Left forelimb (tissue), 1 donor: ENCODE results near the gene MTCL3.

Experiments
- DNase-seq: peaks from one replicate; pipeline ENCODE4 v3.0.0-alpha.2; 2018; ENCODE audit warnings: low spot score

The MTCL3 gene

DNA sequence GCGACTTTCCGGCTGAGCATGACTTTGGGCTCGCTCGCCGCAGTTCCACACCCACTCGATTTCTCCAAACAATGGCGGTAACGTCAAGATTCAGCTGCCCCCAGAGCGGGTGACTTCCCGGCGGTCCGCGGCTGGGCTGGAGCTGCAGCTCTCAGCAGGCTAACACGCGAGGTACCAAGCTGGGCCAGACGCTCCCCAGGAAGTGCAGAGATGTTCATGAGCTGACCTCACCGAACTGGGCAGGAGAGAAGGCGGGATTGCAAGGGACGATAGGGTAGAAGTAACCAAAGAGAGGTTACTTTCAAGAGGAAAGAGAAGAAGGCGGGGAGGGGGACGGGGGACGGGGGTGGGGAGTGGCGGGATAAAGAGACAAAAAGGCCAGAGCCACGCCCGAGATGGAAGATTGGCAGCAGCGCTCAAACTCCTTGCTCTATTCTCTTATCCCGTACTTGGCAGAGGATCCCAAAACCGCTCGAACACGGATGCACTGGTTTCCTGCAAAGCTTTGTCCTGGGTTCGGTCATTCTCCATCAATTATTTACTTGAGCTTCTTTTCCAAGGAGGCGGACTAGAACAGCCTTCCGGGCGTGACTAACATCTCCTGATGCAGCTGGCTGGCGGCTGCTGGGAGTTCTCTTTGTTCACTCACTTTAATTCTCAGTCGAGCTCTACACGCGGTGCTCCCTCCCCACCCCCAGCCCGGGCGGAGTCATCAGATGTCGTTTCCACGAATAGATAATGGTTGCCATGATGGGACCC lies at the start of gene MTCL3:
TSS of gene MTCL3 (minus strand) at position 626 of the 759 bp plus-strand sequence.
- no peak for DNase-seq

DNA sequence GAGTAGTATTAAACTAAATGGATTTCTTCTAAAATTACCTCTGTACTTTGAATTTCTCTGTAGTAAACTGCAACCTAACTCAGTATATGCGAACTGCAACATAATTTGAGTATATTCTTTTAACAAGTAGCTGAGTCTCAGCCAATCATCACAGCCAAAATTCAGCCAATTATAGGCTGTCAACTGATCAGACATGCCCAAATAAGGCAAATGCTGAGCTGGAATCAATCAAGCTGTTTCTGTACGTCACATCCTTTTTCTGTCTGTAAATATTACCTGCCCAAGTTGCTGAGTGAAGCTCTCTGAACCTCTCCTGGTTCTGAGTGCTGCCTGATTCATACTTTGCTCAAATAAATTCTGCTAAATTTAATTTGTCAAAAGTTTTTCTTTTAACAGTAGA lies 48.3 kb upstream of the MTCL3 start:
- no peak for DNase-seq

DNA sequence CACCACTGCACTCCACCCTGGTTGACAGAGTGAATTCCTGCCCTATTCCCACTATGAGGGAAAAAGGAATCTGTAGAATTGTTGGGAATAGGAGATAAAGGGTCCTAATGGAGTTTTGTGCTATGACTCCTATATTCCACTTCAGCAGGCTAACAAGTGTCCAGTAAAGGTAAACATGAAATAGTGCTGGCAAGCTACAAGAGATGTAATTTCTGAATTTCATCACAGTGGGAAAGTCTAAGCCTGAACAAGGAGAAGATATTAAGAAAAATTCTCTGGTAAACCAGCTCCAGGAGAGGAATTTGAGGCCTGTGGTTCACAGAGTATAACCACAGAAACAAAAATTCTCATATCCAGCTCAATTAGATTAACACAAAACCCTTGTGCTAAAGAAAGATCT lies 47.5 kb upstream of the MTCL3 start:
- DNase-seq: no peak

DNA sequence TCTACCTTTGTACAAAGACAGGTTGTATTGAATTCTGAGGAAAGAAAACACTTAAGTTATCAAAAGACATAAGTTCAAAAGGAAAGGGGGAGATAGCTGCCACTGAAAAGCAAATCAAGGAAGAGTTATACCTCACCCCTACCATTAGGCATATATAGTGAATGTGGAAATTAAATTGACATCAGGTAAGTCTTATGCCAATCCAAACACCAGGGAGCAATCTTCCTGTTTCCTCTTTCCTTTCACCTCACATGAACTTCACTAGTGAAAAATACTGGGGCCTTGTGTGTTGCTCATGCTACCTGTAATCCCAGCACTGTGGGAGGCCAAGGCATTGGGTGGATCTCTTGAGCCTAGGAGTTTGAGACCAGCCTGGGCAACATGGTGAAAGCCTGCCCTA lies 47.0 kb upstream of the MTCL3 start:
- no peak for DNase-seq

DNA sequence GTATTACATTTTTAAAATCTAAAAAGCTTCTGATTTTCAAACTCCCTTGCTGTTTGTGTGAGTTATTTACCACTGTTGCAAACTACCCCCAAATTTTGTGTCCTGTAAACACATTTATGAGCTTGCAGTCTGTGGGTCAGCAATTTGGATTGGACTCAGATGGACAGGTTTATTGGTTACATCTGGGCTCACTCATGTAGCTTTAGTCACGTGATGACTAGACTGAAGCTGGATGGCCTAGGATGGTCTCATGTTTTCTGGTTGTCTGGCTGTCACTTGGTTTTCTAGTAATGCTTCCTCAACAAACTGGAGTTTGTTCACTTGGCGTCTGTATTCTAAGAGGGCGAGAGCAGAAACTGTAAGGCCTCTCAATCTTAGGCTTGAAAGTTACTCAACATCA lies 45.6 kb upstream of the MTCL3 start:
- DNase-seq: no peak

DNA sequence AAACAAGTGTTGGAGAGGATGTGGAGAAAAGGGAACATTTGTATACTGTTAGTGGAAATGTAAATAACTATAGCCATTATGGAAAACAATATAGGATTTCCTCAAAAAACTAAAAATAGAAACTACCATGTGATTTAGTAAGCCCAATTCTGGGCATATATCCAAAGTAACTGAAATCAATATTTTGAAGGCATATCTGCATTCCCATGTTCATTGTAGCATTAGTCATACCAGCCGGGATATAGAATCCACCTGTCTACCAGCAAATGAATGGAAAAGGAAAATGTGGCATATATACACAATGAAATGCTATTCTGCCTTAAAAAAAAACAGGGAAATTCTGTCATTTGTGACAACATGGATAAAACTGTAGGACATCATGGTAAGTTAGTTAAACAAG lies 42.5 kb upstream of the MTCL3 start:
- DNase-seq: no peak

DNA sequence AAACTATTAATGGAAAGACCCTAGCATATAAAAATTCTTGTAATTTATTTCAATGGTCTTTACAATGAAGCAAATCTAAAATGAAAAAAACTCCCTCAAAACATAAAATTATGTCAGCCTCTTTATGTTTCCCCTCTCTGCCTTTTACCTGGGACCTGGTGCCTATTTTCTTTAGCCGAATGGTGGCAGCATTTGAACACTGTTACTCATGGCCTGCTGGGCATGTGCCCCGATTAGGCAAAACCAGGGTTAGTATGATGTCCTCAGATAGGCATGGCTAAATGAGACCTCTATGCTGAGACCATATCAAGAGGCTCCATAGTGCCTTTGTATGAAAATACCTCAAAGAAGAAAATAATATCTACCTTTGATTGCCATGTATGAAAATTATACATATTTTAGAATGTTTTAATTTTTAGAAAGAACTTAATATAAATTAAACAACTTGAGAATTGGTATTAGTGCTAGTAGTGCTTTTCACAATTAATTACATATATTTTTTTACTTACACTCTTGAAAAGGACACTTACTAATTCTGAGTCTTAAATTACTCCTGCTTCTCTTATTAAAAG lies 35.4 kb upstream of the MTCL3 start:
- no peak for DNase-seq

DNA sequence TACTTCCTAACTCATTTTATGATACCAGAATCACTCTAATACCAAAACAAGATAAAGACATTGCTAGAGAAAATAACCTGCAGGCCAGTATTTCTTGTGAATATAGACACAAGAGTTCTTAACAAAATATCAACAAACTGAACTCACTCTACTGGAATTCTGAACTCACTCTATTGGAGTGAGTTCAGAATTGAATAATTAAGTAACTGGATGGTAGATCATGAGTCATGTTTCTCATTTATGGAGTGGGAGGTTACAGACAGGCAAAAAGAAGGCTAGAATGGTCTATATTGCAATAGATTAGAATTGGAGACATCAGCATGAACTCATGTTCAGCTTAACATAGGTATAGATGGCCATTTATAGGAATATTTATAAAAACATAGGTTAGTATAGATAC lies 31.3 kb upstream of the MTCL3 start:
- DNase-seq: no peak

DNA sequence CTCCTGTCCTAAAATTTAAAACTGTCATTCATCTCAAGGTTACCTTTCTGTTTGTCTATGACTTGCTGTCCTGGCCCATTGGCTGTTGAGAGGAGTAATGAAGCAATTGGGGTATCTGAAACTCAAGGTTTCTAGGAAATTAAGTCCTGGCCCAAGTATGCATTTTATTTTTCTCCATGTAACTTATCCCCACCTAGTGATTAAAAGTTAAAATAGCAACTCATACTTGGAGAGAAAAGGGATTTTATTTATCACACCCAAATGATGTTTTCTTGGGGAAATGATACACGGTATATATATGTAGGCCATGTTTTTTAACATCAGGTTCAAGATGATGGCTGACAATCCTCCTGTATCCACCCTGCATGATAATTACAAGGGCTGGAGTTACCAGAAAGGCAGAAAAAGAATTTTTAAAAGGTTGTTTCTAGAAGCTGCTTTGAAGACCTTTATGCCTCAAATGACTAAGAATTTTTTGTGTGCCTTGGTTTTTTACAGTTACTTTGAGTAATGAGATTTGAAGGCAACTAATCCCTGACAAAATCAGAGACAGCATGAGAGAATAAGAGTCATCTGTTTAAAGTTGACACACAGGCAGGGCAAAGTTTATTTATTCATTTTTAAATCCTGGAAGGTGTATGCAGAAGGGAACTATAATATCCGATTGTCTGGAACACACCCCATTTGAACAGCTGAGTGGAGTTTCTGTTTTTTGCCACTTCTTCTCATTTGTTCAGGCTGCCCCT lies 28.9 kb upstream of the MTCL3 start:
- DNase-seq: no peak

DNA sequence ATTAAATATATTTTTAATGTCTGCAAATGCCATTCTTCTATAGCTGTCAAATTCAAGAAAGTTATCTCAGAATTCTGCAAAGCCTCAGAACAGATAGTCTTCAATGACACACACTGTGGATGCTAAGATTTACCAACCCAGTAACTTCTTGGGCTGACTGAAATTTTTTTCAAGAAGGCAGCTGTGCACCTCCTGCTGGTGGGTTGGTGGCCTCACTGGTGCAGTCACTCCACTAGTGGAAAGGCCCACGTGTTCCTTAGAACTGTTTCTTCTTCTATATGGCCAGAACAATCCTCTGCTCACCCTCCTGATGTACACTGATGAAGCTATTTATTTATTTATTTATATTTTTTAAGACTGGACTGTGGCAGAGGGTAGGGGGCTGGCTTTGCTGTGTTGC lies 28.1 kb upstream of the MTCL3 start:
- DNase-seq: no peak

DNA sequence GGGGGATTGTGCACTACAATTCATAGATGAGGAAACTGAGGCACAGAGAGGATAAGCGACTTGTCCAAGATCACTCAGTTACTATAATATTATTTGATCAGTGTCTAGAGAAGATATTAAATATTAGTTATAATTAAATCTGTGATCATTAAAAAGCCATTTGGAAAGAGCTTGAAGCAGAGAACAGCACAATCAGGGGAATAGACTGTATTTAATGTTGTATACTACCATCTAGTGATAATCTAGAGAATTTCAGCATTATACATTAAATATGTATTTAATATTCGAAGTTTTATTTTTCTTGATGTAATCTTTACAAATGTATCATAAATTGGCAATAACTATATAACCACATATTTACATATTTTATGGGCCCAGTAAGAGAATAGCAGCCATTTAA lies 20.1 kb upstream of the MTCL3 start:
- DNase-seq: no peak

DNA sequence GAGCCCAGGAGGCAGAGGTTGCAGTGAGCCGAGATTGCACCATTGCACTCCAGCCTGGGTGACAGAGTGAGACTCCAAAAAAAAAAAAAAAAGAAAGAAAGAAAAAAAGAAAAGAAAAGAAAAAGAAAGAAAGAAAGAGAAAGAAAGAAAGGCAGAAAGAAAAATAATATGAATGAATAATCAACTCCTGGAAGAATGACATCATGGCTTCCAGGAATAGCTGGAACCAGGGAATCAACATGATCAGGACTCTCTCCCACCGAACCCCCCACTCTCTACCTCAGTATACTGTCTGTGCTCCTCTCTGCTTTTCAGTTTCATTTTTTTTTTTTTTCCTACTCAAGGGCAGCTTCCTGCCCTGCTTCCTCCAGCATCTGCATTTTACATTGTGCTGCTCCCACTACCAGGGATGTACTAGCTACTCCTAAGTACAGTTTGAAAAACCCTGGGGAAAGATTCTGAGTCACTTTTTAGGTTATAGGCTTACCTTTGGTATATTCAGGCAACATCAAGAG lies 19.7 kb upstream of the MTCL3 start:
- no peak for DNase-seq

DNA sequence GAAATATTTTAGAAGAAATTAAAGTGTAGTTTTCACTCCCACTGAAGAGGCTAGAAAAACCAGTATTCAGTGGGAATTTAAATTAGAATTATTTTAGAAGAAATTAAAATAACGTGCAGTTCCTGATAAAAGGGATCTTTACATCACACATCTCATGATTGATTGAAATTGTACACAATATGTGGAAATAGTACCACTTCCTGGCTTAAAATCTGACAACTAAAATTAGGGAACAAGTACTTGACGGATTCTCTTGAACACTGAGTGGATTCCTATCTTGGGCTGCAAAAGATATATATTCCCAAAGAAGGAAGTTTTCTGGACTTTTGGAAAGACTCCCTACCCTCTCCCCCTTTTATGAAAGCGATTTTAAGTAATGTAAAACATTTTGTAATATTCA lies 14.6 kb upstream of the MTCL3 start:
- DNase-seq: no peak

DNA sequence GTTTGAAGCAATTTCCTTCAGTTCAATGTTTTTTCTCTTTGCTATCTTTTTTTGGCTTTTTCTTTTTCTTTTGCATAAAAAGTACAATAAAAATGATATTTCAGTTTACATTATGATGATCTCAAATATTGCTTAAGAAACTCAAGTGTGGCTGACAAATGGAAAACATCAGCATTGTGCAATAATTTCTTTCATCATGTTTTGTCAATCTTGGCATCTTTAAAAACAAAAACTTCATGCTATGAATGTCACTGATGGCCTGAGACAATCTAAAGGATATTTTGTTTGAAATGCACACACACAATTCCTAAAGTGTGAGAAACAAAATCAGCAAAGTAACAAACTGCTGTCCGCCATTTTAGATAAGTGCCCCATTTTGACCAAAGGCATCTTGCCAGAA lies 13.9 kb upstream of the MTCL3 start:
- no peak for DNase-seq

DNA sequence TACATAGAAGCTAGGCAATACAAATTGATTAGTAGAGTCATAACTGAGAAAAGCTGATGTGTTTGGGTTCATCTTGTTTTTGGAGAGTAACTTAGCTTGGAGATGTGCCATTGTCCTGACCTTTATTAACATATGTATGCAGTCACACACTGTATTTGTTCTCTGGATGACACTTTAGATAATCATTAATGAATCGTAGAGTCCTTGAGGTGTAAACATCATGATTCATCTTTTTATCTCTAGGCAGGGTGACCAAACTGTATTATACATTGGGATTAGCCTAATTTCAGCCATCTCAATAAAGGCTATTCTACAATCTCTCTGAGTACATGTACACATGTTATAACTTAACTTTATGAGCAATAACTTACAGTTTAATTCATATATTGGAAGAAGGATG lies 3.6 kb upstream of the MTCL3 start:
- DNase-seq: no peak

DNA sequence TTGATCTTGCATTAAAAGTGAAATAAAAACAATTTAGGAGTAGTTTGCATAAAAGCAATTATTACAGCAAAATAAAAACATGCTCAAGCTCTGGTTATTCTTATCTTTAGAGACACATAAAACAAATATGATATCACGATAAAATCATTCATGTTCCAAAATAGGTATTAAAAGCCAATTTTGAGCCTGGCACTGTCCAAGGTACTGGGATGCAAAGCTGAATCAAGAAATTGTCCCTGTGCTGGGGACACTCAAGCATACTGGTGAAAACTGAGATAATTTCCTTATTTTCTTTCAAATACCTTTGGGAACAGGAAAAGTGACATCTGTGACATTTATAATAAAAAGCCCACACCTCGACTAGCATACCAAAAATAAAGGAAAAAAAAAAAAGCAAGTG lies 931 bp upstream of the MTCL3 start:
- no peak for DNase-seq

DNA sequence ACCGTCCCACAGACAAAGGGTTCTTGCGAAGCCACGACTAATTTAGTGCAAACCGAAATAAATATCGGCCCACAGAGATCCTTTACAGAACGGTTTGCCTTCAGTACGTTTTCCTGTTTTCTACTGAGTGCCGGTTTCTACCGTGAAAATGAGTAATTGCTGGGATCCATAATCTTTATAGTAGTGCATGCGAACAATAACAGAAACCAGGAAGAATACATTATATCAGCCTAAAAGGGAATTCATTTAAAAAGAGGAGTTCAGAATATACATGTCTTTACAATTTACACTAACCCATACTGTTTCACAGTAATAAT lies 292 bp upstream of the MTCL3 start:
- no peak for DNase-seq

DNA sequence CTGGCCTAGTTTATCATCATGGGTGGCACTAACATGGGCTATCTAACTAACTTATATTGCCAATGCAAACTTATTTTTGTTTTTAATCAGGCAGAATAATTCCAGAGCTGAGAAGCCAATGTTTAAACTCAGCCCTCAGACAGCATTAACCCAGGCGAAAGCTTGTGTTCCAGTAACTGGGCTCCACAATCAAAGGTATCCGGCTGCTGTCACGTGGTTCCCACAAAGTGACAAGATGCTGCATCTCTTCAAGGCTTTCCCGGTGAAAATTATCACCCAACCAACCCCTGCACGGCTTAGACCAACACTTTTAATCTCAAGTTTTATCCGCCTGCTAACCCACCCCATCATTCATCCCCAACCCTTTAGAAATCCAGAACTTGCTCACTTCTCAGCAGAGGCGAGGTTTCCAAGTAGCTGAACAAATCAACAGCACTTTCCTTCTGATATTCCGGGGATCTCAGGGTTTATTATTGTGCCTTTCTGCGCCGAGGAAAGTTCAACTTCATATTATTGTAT lies 885 bp downstream of the MTCL3 start:
- DNase-seq: no peak

DNA sequence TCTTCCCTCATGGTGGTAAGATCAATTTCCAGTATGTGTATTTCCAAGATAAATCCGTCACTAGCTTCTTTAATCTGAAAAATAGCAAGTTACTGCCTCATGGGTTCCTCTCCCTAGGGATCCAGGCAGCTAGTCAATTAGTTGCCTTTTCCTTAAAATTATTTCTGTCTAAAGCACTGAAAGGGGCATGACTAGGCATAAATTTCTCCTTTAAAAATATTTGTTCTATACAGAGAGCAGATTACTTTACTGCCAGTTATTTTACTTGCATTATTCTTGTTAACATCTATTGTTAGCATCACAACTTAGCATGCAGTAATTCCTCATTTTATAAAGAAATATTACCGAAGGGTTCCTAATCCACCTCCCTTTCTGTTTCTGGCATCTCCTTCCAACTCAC lies 1.4 kb downstream of the MTCL3 start:
- DNase-seq: no peak

DNA sequence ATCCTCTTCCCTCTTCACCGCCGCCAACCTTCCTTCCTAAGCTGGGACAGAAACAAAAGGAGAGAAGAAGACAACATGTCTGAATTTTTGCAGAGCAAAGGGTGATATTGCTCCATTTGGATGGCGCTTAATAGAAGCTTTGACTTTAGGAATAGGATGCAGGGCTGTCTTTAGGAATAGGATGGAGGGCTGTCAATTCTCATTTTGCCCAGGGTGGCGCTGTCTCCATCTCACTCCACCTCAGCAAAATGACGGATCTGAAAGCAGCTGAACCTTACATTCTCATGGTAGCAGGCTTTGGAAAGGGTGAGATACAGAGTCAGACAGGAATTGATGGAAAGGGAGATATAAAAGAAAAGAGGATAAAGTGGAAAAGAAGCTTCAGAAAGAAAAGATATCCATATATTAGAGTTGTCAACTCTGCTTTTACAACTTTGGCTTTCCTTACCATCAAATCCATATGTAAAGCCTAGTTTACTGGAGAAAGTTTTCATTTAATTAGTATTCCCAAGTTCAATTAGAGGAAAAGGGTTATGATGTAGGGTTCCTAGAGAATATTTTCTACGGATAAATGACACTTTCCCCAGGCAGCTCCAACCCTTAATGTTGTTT lies 2.4 kb downstream of the MTCL3 start:
- DNase-seq: no peak

DNA sequence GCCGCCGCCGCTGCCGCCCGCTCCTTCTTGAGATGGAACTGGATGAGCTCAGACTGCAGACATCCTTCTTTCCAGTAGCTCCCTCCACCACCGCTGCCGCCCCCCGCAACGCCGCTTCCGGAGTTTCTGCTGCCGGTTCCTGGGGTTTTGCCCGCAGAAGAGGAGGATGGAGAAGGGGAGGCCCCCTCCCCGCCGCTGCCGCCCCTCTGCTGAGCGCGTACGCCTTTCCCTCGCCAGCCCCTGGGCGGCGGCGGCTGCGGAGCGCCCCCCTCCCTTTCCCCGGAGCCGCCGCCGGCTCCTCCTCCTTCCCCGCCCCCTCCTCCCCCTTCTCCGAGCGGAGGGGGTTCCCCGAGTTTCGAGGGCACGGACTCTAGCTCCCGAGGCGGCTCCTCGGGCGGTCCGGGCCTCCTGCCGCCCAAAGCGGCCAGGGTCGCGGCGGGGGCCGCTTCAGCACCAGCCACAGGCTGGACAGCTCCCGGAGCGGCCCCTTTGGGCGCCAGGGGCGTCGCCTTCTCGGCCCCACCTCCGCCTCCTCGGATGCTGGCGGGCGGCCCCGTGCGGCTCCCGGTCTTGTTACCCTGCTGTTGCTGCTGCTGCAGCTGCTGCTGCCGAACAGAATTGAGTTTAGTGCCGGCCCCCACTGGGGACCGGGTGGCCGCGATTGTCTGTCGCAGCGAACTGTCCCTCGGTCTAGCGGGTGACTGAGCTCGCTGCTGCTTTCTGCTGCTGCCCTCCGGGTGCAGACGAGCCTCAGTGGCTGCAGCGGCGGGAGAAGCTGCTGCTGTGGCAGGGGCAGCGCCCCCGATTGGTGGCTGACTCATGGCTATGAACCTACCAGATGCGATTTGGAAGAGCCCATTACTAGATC lies 3.1 kb downstream of the MTCL3 start:
- DNase-seq: peak; percentile 89
